ENCODE data around the gene SORCS2.

- TF ChIP-seq POLR2A (IDR thresholded peaks at IDR 0.05): no peak
- no peak for TF ChIP-seq CTCF (IDR thresholded peaks at IDR 0.05)
Observed at GRCh38 chr4:7559741-7560395, 367.5 kb downstream of the SORCS2 start.
